Neuron (in vitro differentiated cells): Measurements from ENCODE around the gene CGNL1.

Source experiments
- H2AFZ ChIP-seq: one replicate; pipeline ENCODE4 v1.6.1; 2013; ENCODE audit warnings: low read depth, mild to moderate bottlenecking, inconsistent platforms, low read length, moderate library complexity
- H3K27me3 ChIP-seq: one replicate; pipeline ENCODE4 v1.6.1; 2013; ENCODE audit warnings: low read length; ENCODE audit not compliant: insufficient read depth
- H3K36me3 ChIP-seq: one replicate; pipeline ENCODE4 v1.6.1; 2013; ENCODE audit warnings: low read length; ENCODE audit not compliant: insufficient read depth
- H3K4me1 ChIP-seq: one replicate; pipeline ENCODE4 v1.6.1; 2013; ENCODE audit warnings: low read length; ENCODE audit not compliant: insufficient read depth
- H3K4me3 ChIP-seq: 2 replicates; pipeline ENCODE4 v1.5.1; 2013; ENCODE audit warnings: mild to moderate bottlenecking, low read length, moderate library complexity
- H3K9me3 ChIP-seq: one replicate; pipeline ENCODE4 v1.6.1; 2013; ENCODE audit warnings: low read length

The CGNL1 gene

GRCh38 chr15:57461541-57461940, 85.2 kb downstream of the CGNL1 start:
- Histone ChIP-seq H3K4me3 (no peak overlapping the region), H3K9me3 (no peaks in the 10 kb centered on the region), H3K4me1 (peaks cover 4% of the 10 kb centered on the region), H3K36me3 (no peaks in the 10 kb centered on the region), H3K27me3 (no peaks in the 10 kb centered on the region), H2AFZ (no peak overlapping the region)

- H3K27me3 ChIP-seq: no peaks in the 10 kb centered on the region
- no peaks in the 10 kb centered on the region for H3K36me3 ChIP-seq
- H2AFZ ChIP-seq: no peak overlapping the region
- peaks cover 4% of the 10 kb centered on the region for H3K4me1 ChIP-seq
- no peaks in the 10 kb centered on the region for H3K9me3 ChIP-seq
- H3K4me3 ChIP-seq: no peak overlapping the region
These were observed 86.1 kb downstream of the CGNL1 start for GRCh38 chr15:57462381-57462780.

- Histone ChIP-seq H3K36me3 (no peaks in the 10 kb centered on the region), H3K4me1 (peaks cover 4% of the 10 kb centered on the region), H3K4me3 (no peak overlapping the region), H3K27me3 (no peaks in the 10 kb centered on the region), H2AFZ (no peak overlapping the region), H3K9me3 (no peaks in the 10 kb centered on the region)
These were observed 87.1 kb downstream of the CGNL1 start for GRCh38 chr15:57463360-57463759.

- Histone ChIP-seq H2AFZ (no peak overlapping the region), H3K9me3 (no peaks in the 10 kb centered on the region), H3K27me3 (no peaks in the 10 kb centered on the region), H3K4me1 (peaks cover 4% of the 10 kb centered on the region), H3K4me3 (no peak overlapping the region), H3K36me3 (no peaks in the 10 kb centered on the region)
These were observed 88.2 kb downstream of the CGNL1 start for GRCh38 chr15:57464480-57464879.

- Histone ChIP-seq H3K9me3 (no peaks in the 10 kb centered on the region), H3K4me3 (no peak overlapping the region), H2AFZ (no peak overlapping the region), H3K4me1 (no peaks in the 10 kb centered on the region), H3K27me3 (no peaks in the 10 kb centered on the region), H3K36me3 (no peaks in the 10 kb centered on the region)
These were observed 92.2 kb downstream of the CGNL1 start for GRCh38 chr15:57468486-57468885.

GRCh38 chr15:57470543-57470942, 94.2 kb downstream of the CGNL1 start:
- Histone ChIP-seq H3K4me3 (no peak overlapping the region), H3K27me3 (no peaks in the 10 kb centered on the region), H3K9me3 (no peaks in the 10 kb centered on the region), H3K36me3 (no peaks in the 10 kb centered on the region), H2AFZ (no peak overlapping the region), H3K4me1 (no peaks in the 10 kb centered on the region)

GRCh38 chr15:57472861-57473260, 96.6 kb downstream of the CGNL1 start:
- no peak overlapping the region for H2AFZ ChIP-seq
- H3K36me3 ChIP-seq: no peaks in the 10 kb centered on the region
- H3K4me3 ChIP-seq: no peak overlapping the region
- no peaks in the 10 kb centered on the region for H3K9me3 ChIP-seq
- peaks cover 4% of the 10 kb centered on the region for H3K4me1 ChIP-seq
- H3K27me3 ChIP-seq: no peaks in the 10 kb centered on the region

GRCh38 chr15:57476533-57476975, 100.2 kb downstream of the CGNL1 start:
- peaks cover 10% of the 10 kb centered on the region for H3K4me1 ChIP-seq
- H2AFZ ChIP-seq: no peak overlapping the region
- H3K4me3 ChIP-seq: no peak overlapping the region
- peaks cover 2% of the 10 kb centered on the region for H3K9me3 ChIP-seq
- no peaks in the 10 kb centered on the region for H3K27me3 ChIP-seq
- no peaks in the 10 kb centered on the region for H3K36me3 ChIP-seq

- peaks cover 2% of the 10 kb centered on the region for H3K9me3 ChIP-seq
- H3K36me3 ChIP-seq: no peaks in the 10 kb centered on the region
- no peaks in the 10 kb centered on the region for H3K27me3 ChIP-seq
- no peak overlapping the region for H3K4me3 ChIP-seq
- peaks cover 10% of the 10 kb centered on the region for H3K4me1 ChIP-seq
- no peak overlapping the region for H2AFZ ChIP-seq
These were observed 101.6 kb downstream of the CGNL1 start for GRCh38 chr15:57477736-57478522.

- H3K27me3 ChIP-seq: no peaks in the 10 kb centered on the region
- H3K4me1 ChIP-seq: peaks cover 10% of the 10 kb centered on the region
- H2AFZ ChIP-seq: no peak overlapping the region
- no peak overlapping the region for H3K4me3 ChIP-seq
- H3K9me3 ChIP-seq: peaks cover 2% of the 10 kb centered on the region
- H3K36me3 ChIP-seq: no peaks in the 10 kb centered on the region
These were observed 102.7 kb downstream of the CGNL1 start for GRCh38 chr15:57479005-57479404.

- H3K36me3 ChIP-seq: no peaks in the 10 kb centered on the region
- H3K9me3 ChIP-seq: peaks cover 2% of the 10 kb centered on the region
- H3K27me3 ChIP-seq: no peaks in the 10 kb centered on the region
- H3K4me3 ChIP-seq: no peak overlapping the region
- H3K4me1 ChIP-seq: peaks cover 10% of the 10 kb centered on the region
- H2AFZ ChIP-seq: no peak overlapping the region
These were observed 104.9 kb downstream of the CGNL1 start for GRCh38 chr15:57481038-57481705.

GRCh38 chr15:57485869-57486268, 109.6 kb downstream of the CGNL1 start:
- no peaks in the 10 kb centered on the region for H3K27me3 ChIP-seq
- H3K36me3 ChIP-seq: no peaks in the 10 kb centered on the region
- H2AFZ ChIP-seq: no peak overlapping the region
- H3K4me3 ChIP-seq: no peak overlapping the region
- H3K4me1 ChIP-seq: no peaks in the 10 kb centered on the region
- peaks cover 2% of the 10 kb centered on the region for H3K9me3 ChIP-seq

GRCh38 chr15:57486833-57487232, 110.5 kb downstream of the CGNL1 start:
- Histone ChIP-seq H2AFZ (no peak overlapping the region), H3K4me1 (no peaks in the 10 kb centered on the region), H3K9me3 (no peaks in the 10 kb centered on the region), H3K4me3 (no peak overlapping the region), H3K27me3 (no peaks in the 10 kb centered on the region), H3K36me3 (no peaks in the 10 kb centered on the region)
